CD4-positive, alpha-beta T cell treated with Interleukin-12 subunit alpha and Interleukin-12 subunit beta, for 1 hour (primary cell): Measurements from ENCODE around the gene SPATA31D3.
"Not testable (repeated sequence)": the region's sequence is repeated elsewhere in the genome, so short reads cannot be mapped to it uniquely, and the experiment has no call there.

ENCODE experiments used
- DNase-seq: peaks from one replicate; pipeline ENCODE4 v3.0.0-alpha.2; 2020

SPATA31D3 gene

DNA sequence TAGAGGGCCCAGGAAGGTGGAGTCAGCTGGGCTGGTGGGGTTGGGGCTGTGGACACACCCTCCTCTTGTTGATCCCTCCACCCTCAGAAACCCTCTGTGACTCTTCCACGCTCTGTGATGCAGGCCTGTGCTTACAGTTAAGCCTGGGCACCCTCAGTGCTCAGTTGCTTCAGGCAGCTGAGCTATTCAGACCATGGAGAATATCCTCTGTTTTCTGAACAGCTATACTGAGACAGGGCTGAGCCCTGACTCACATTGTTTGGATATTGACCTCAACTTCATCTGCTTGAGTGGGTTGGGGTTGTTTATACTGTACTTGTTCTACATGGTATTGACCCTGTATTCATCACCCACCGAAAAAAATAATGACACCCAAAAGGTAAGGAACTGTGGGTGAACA, at the start of gene SPATA31D3:
SPATA31D3 (plus strand) TSS at position 108 of the 400 bp plus-strand sequence; CDS start at position 194, 86 bp downstream.
- DNase-seq: not testable (repeated sequence)

DNA sequence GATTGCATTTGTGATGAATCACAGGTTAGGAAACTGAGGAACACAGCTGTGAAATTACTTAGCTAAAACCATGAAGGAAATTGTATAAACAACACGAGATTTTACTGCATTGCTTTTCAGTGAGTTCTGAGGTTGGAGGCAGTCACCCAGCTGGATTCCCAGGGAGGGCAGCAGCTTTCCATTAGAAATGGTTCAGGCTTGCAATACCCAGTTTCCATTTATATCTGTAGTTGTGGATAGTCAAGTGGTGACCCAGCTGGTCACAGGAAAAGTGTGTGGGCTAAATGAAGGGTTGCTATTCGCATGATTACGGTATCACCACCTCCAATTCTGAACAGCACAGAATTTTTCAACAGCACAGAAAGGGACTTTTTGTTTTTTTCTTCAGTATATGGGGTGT, 49.4 kb upstream of the SPATA31D3 start:
- DNase-seq: no peak

DNA sequence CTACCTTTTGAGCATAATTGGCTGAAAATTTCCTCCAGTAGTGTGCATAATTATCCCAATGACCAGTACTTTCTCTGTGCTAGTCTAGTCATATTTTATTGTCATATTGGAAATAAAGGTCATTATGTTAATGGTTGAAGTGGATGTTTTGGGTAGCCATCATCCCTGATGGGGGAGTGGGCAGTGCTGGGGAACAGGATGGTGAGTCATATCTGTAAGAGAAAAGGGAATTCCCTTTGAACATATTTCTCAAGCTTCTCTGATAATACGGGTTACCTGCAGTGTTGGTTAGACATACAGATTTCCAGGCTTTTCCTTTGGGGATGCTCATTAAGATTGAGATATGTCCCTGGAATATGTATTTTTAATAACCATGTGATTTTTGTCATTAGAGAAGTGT, 48.4 kb upstream of the SPATA31D3 start:
- no peak for DNase-seq

DNA sequence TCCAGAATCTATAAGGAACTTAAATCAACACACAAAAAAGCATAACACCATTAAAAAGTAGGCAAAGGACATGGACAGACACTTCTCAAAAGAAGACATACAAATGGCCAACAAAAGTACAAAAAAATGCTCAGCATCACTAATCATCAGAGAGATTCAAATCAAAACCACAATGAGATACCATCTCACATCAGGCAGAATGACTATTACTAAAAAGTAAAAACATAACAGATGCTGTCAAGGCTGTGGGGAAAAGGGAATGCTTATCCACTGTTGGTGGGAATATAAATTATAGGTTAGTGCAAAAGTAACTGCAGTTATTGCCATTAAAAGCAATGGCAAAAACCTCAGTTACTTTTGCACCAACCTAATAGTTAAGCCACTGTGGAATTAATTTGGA, 47.2 kb upstream of the SPATA31D3 start:
- DNase-seq: no peak

DNA sequence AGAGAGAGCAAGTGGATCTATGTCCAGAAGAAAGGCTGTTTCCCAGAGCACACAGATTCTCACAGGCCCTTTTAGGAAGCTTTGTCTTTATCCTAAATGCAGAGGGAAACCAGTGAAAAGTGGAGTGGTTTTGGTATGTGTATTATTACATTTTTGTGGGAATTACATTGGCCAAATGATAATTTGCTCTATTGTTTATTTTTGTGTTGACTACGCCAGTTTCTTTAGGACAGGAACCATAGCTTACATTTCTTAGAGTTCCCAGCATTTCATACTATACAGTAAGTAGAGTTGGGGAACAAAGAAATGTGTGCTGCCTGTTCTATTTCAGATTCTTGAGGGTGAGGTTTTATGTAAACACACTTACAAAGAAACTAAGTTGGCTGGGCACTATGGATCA, 44.4 kb upstream of the SPATA31D3 start:
- DNase-seq: no peak

DNA sequence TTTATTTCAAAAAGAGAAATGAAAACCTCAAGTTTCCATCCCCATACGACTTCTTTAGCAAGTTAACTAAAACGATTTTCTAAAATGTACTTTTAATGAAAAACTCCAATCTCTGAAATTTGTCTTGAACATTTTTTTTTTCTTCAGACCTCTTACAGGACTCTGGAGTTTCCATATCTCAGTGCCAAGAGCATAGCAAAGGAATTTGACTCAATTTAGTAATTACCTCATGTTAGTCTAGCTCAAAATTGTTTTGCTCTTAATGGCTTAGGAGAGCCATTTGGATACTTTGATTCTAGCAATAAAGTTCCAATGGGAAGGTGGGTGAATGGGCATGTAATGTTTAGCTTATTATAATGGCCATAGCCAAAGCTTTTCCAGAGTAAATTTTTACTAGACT, 41.1 kb upstream of the SPATA31D3 start:
- no peak for DNase-seq

DNA sequence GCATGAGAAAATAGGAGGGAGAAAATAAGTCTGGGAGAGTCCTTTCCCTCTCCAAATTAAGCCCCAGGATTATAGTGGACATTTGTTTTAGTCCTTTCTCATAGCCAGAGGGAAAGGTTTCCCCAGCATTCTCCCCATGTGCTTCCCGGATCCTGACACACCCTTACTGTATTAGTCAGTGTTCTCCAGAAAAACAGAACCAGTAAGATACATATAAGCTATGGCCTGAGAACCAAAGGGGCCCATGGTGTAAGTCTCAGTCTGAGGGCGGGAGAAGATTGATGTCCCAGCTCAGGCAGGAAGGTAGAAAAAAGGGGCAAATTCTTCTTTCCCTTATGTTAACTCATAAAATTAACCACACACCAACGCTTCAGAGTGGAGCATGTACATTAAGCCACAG, 40.7 kb upstream of the SPATA31D3 start:
- DNase-seq: no peak

DNA sequence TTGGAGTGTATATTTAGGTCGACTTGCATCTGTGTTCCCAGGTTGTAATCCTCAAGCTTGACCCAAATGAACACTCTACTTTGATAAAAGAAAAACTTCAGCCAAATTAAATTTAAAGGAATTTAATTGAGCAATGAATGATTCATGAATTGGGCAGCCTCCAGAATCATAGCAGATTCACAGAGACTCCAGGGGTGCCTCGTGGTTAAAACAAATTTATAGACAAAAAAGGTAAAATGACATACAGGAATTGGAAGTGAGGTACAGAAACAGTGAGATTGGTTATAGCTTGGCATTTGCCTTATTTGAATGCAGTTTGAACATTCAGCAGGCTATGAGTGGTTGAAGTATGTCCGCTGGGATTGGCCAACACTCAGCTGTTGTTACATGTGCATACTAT, 36.6 kb upstream of the SPATA31D3 start:
- no peak for DNase-seq

DNA sequence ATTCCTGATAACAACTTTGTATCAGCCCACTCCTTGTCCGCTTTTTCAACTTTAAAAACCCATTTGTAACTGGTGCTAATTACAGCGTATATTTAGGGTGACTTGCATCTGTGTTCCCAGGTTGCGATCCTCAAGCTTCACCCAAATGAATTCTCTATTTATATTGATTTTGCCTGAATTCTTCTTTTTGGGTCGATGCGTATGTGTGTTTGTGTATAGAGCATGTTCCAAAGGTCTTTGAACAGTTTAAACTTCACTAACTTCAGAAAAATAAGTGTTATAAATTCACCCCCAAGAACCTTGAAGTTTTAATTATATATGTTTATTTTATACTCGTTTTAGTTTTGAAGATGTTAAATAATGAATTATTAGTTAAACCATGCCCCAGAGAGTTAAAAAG, 31.2 kb upstream of the SPATA31D3 start:
- no peak for DNase-seq

DNA sequence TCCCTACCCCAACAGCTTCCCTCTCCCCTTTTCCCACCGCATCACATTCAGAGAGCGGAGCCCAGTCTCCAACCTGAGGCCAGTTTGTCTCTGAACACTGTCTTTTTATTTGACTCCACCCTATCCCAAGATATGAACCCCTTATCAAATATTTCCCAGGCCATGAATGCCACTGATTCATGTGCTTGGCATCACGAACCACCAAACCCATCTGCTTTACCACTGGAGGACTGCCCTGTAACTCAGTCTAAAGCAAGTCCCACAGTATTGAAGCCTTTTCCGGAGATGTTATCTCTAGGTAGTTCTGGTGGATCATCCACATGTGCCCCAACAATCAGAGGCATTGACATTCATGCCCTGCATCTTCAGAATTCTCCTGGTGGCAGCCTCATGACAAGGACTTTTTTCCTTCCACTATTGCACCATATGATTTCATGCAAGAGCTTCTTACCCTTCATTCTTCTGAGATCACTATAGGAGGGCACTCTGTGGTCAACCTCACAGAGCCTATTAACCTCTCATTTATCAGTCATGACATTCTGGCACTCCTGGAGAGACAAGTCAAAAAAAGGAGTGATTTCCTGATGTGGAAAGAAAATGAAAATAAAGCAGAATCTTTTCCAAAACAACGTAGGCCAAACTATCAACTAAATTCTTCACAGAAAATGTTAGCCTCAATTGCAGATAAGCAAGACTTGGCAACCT, 27.3 kb upstream of the SPATA31D3 start:
- DNase-seq: no peak

DNA sequence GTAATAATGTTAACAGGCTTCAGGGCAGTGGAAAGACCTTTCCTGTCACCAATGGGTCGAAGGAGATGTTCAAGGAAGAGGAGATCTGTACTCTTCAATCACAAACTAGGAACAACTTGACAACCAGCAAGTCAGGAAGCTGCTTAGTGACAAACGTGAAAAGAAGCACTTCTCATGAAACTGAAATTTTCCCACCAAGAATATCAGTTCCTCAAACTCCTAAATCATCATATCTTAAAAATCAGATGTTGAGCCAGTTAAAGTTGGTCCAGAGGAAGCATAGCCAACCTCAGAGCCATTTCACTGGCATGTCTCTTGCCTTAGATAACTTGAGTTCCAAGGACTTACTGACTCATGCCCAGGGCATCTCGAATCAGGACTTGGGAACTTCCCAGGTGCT, 24.8 kb upstream of the SPATA31D3 start:
- not testable (repeated sequence) for DNase-seq

DNA sequence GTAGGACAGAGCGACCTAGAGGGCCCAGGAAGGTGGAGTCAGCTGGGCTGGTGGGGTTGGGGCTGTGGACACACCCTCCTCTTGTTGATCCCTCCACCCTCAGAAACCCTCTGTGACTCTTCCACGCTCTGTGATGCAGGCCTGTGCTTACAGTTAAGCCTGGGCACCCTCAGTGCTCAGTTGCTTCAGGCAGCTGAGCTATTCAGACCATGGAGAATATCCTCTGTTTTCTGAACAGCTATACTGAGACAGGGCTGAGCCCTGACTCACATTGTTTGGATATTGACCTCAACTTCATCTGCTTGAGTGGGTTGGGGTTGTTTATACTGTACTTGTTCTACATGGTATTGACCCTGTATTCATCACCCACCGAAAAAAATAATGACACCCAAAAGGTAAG, 15.0 kb upstream of the SPATA31D3 start, which contains the start of gene SPATA31D4:
SPATA31D4 (plus strand) TSS at position 124 of the 400 bp plus-strand sequence; CDS start at position 210, 86 bp downstream.
- not testable (repeated sequence) for DNase-seq

DNA sequence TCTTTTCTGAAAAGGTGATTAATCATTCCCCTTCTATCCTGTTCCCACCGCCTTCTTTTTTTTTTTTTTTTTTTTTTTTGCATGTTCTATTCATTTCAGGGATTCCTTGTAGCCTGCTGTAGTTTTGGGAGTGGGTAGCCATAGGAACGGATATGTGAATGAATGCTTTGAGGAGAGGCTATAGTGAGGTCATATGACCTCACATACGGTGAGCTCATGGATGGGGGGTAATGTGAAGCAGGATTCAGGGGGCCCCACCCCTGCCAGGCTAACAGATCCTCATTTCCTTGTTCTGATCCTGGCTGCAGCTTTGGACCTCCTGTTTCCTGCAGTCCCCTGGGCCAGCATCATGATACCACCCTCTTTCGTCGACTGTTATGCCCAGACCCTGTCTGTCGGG, 13.2 kb upstream of the SPATA31D3 start:
- DNase-seq: not testable (repeated sequence)

DNA sequence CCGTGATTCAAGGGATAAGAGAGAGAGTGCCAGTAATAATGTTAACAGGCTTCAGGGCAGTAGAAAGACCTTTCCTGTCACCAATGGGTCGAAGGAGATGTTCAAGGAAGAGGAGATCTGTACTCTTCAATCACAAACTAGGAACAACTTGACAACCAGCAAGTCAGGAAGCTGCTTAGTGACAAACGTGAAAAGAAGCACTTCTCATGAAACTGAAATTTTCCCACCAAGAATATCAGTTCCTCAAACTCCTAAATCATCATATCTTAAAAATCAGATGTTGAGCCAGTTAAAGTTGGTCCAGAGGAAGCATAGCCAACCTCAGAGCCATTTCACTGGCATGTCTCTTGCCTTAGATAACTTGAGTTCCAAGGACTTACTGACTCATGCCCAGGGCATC, 9.8 kb upstream of the SPATA31D3 start:
- not testable (repeated sequence) for DNase-seq

DNA sequence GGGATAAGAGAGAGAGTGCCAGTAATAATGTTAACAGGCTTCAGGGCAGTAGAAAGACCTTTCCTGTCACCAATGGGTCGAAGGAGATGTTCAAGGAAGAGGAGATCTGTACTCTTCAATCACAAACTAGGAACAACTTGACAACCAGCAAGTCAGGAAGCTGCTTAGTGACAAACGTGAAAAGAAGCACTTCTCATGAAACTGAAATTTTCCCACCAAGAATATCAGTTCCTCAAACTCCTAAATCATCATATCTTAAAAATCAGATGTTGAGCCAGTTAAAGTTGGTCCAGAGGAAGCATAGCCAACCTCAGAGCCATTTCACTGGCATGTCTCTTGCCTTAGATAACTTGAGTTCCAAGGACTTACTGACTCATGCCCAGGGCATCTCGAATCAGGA, 5.3 kb downstream of the SPATA31D3 start:
- DNase-seq: not testable (repeated sequence)

DNA sequence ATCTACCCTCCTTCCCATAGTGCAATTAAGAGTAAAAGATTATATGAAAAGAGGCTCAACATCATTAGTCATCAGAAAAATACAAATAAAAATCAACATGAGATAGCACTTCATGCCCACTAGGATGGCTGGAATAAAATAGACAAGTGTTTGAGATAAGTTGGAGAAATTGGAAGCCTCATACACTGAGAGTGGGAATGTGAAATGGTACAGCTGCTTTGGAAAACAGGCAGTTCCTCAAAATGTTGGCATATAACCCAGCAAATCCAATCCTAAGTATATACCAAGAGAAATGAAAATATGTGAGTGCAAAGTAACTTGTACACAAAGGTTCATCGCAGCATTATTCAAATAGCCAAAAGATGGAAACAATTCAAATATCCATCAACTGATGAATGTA, 9.8 kb downstream of the SPATA31D3 start:
- no peak for DNase-seq

DNA sequence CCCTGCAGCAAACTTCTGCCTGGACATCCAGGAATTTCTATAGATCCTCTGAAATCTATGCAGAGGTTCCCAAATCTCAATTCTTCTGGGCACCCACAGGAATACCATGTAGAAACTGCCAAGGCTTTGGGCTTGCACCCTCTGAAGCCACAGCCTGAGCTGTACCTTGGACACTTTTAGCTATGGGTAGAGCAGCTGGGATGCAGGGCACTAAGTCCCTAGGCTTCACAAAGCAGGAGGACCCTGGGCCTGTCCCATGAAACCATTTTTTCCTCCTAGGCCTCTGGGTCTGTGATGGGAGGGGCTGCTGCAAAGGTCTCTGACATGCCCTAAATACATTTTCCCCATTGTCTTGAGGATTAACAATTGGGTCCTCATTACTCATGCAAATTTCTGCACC, 12.3 kb downstream of the SPATA31D3 start:
- DNase-seq: no peak

DNA sequence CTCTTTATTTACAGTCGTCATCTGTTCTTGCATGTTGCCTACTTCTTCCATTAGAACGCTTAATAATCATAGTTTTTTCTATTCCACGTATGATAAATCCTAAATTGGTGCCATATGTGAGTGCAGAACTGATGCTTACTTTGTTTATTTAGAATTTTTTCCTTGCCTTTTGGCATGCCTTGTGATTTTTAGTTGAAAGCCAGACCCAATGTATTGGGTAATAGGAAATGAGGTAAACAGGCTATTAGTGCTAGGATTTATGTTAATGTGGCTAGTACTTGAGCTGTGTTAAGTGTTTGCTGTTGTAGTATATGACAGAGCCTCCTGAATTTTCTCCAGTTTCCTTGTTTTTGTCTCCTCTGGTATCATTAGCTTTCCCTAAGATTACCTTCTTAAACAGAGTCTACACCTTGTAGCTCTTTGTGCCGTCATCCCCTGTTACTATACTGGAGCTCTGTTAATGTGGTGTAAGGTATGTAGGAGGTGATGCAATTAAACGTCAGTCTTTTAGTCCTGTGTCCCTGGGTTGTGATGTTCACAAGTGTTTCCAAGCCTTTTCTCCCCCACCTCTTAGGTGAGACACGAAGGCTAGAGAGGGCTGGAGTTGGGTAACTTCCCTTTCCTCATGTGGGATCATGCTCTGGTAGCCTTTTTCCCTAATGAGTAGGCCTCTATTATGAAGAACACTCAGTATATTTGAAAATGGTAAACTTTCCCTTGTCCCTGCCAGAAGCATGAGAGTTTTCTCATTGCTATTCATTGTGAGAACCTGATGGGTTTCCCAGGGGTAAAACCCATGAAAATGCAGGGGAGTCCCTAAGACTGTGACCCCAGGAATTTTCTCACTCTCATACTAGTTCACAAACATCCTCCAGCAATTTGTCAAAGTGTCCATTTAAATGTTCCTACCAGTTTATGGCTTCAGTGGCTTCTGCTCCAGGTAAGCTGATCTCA, 21.2 kb downstream of the SPATA31D3 start:
- no peak for DNase-seq

DNA sequence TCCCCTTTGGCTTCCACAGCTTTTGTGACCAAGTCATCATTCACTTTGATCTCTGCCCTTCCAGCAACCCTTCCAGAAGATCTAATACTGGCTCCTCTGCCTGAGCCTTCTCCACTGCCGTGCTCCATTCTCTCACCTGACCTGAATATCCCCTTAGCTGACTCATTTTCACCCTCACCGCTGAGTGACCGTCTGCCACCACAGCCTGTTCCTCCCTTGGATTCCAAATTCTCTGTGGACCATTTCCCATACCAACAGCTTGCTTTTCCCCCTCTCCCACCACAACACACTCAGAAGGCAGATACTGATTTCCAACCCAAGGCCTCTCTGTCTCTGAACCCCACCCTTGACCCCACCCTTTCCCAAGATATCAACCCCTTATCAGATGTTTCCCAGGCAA, 24.7 kb downstream of the SPATA31D3 start:
- DNase-seq: no peak

DNA sequence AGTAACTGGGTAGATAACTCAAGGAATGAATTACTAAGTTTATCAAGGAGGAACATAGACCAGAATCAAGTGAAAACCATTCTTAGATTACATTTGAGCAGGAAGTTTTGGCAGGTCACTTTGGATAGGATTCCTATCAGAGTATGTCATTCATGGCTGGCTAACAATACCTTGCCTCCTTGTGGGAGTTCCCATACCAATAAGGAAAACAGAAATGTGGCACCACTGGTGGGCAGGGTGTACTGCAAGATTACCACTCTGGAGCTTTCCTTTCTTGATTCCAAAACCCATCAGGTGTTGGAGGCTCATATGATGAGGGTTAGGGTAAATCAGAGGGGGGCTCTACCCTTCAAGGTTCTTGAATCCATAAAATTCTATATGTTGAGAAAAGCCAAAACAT, 26.7 kb downstream of the SPATA31D3 start:
- DNase-seq: no peak

DNA sequence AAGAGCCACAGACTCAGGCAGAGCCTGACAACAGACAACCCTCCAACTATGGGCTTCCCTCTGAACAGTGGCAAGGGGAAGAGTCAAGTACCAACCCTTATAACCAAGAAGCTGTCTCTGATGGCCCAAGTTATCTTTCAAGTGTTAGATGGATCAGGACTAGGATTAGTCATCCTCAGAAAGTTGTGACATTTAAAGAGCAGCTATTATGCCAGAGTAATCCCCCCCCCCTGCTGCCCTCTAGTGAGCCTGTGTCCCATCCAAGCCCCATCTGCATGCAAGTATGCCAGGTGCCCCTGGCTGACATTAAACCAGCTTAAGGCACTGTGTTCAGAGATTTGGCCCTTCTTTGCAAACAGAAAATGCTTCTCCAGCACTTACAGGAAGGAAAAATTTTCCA, 28.4 kb downstream of the SPATA31D3 start:
- no peak for DNase-seq

DNA sequence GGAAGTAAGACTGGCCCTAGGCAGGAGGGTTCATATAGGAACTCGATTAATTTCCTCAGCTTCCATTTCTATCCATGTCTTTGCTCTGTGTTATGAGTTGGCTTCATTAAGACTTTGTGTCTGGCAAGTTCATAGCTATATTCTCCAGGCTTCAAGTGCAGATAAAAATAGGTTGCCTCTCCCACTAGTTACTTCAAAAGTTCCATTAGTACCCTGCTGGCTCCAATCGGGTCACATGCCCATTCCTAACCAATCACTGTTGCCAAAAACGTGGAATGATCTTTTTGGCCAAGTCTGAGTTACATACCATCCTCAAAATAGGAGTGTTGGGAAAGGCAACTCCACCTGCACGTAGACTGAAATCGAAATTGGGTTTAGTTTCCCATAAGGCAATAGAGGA, 31.5 kb downstream of the SPATA31D3 start:
- DNase-seq: no peak

DNA sequence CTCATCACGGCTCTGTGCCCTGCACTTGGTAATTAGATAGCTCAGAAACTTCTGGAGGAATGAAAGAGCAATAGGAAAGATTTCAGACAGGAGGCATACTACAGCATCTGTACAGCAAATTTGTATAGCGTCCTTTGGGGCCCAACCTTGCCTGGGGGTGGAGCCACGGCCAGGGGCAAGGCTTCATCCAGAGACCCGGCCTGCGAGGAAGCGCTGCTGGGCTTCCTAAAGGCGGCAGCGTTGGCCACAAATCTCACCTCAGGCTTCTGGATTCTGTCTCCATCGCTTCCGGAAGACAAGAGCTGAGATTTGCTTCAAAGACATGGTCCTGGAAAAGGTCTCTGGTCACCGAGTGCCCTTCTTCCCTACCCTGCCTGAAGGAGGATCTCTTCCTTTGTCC, 33.1 kb downstream of the SPATA31D3 start:
- DNase-seq: no peak

DNA sequence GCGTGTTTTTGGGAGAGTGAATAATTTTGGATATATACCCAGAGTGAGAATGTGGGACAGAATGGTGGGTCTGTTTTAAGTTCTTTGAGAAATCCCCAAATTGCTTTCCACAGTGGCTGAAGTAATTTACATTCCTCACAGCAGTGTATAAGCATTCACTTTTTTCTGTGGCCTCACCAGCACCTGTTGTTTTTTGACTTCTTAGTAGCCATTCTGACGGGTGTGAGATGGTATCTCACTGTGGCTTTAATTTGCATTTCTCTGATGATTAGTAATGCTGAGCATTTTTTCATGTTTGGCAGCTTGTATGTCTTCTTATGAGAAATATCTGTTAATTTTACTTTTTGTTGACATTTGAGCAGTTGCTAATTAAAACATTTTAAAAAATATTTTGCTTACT, 35.9 kb downstream of the SPATA31D3 start:
- no peak for DNase-seq
